GM10248 (cell line): ENCODE data around the gene PRKN.

Experiments used
- CTCF ChIA-PET: fragments of 300-600 bp; sonication (Branson Sonifier 250); formaldehyde crosslinking; extraction: SDS; loops from one replicate; lab custom pipeline; 2021; ENCODE audit warnings: antibody characterized with exemption; lab: Yijun Ruan, JAX
- POLR2A ChIA-PET: fragments of 350-650 bp; sonication (Branson Sonifier 250); formaldehyde crosslinking; extraction: SDS; loops from one replicate; lab custom pipeline; 2020; ENCODE audit warnings: antibody characterized with exemption; lab: Yijun Ruan, JAX
- DNase-seq: peaks from one replicate; pipeline ENCODE4 v3.0.0; 2012; ENCODE audit errors: extremely low spot score
- TF ChIP-seq, protein P1 (sequence below): IDR thresholded peaks from 2 replicates; pipeline ENCODE4 v1.5.1; 2012; ENCODE audit warnings: mild to moderate bottlenecking, low read depth; ENCODE audit errors: extremely low read depth, missing control alignments, control extremely low read depth

The PRKN gene

DNA sequence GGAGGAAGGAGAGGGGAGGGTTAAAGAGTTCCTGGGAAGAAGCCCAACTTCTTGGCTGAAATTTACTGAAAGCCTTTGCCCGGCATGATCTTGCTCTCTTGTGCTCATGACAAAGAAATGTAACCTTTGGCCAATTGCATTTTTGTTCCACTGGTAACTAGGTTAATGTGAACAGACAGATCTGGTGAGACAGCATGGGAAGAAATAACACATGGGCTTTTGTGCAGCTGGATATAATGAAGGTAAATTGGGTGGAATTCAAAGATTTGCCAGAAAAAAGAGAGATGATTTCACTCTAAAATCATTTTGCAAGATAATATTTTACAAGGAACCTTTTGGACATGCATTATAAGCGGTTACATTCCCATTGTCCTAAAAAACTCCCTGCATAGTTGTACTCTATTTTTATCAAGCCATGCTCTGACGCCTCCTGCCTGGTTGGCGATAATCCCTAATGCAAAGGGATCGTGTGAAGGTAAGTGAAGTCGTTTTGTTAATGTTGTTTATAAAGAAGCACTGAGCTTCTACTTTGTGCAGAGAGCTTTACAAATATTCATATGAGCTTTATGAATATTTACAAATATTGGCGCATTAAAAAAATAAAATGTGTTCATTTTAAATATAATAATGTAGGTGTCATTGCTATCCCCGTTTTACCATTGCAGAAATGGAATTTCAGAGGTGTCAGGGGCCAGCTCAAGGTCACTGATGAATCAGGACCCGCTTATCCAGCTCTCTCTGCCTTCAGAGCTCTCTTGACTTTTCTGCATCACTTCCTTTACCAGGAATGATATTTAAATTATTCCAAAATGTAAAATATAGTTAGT, 1292.4 kb downstream of the PRKN start:
- ChIA-PET CTCF (no interaction called here), POLR2A (no interaction called here)
- no peak for DNase-seq
- TF ChIP-seq, protein P1, sequence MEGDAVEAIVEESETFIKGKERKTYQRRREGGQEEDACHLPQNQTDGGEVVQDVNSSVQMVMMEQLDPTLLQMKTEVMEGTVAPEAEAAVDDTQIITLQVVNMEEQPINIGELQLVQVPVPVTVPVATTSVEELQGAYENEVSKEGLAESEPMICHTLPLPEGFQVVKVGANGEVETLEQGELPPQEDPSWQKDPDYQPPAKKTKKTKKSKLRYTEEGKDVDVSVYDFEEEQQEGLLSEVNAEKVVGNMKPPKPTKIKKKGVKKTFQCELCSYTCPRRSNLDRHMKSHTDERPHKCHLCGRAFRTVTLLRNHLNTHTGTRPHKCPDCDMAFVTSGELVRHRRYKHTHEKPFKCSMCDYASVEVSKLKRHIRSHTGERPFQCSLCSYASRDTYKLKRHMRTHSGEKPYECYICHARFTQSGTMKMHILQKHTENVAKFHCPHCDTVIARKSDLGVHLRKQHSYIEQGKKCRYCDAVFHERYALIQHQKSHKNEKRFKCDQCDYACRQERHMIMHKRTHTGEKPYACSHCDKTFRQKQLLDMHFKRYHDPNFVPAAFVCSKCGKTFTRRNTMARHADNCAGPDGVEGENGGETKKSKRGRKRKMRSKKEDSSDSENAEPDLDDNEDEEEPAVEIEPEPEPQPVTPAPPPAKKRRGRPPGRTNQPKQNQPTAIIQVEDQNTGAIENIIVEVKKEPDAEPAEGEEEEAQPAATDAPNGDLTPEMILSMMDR = no peak

DNA sequence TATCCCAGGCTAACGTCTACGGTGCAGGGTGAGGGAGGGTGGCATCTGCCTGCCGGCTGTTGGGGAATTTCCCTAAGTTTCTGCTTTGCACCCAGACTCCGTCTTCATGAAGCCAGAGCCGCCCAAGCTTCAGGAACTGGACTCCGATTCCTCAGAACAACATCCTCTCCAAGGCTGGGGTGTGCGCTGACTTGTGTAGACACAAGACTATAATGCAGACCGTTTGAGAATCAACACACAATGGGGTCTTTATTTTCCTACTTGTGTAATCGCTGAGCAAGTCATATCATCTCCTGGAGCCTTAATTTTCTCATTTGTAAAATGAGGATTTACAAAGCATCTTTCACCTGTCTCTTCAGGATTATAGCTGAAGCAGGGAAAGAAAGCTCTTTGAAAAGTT, 1293.2 kb downstream of the PRKN start:
- CTCF ChIA-PET = no interaction called here
- POLR2A ChIA-PET = no interaction called here
- TF ChIP-seq, protein P1 = no peak
- no peak for DNase-seq

DNA sequence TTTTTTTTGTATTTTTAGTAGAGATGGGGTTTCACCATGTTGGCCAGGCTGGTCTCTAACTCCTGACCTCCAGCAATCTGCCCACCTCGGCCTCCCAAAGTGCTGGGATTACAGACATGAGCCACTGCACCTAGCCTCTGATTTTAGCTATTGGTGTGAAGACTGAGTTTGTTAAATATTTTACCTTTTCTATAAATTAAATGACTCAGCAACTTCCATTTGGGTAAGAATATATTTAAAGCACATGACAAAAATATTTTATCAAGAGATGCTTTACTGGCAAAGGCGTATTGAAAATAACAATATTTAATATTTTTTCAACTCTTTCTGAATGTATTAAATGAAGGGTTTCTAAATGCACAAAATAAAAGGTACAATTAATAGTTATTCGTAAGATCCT, 1295.0 kb downstream of the PRKN start:
- no peak for DNase-seq
- ChIA-PET POLR2A (no interaction called here), CTCF (interaction anchor here (1.8 kb wide), 1 partner anchor 14 kb away, joined by 5 read pairs; no protein-coding TSS in a partner anchor)
- TF ChIP-seq, protein P1 = no peak

DNA sequence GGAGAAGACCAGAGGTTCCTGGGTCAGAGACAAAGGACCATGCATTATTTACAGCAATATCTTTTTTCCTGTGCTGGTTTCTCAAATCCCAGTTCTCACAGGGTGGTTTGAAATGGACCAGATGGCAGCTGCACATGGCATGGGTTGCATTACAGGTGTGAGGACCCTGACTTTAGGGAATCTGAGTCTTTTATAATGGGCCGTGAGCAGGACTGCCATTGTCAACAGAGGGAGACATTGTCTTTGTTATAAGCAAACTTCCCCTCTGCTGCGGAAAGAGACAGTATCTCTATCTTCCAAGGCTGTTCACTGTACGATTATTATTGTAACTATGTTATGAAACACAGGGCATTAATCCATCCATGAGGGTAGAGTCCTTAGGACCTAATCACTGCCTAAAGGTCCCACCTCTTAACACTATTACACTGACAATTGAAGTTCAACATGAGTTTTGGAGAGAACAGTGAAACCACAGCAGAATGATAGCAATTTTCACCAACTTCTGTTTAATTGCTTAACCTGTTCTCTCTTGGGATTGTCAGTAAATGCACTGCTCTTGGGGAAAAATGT, 1297.6 kb downstream of the PRKN start:
- TF ChIP-seq, protein P1 = no peak
- DNase-seq = no peak
- CTCF ChIA-PET = interaction anchor here (0.6 to 4.6 kb wide), 2 partner anchors 10 to 12 kb away, joined by 4 to 21 read pairs; no protein-coding TSS in a partner anchor
- POLR2A ChIA-PET = no interaction called here

DNA sequence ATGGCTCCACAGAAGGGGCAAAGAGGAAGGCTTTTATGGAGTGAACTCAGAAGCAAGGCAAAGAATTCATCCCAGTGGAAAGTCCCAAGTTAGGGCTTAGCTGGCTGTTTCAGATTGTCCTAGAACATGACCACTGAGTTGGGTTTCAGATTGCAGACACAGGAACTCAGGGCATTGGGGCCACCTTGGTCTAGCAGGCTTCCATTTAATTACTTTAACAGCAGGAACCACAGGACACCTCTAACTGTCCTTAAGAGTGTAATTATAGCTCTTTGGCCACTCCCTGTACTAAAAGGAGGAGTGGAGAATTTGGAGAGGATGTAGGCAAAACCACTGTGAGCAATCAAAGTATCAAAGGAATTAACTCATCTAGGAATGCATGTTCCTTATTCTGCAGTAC, 1303.1 kb downstream of the PRKN start:
- TF ChIP-seq, protein P1 = no peak
- DNase-seq = no peak
- ChIA-PET POLR2A (no interaction called here), CTCF (interaction anchor here (2.0 kb wide), 1 partner anchor 271 kb away, joined by 5 read pairs; no protein-coding TSS in a partner anchor)

DNA sequence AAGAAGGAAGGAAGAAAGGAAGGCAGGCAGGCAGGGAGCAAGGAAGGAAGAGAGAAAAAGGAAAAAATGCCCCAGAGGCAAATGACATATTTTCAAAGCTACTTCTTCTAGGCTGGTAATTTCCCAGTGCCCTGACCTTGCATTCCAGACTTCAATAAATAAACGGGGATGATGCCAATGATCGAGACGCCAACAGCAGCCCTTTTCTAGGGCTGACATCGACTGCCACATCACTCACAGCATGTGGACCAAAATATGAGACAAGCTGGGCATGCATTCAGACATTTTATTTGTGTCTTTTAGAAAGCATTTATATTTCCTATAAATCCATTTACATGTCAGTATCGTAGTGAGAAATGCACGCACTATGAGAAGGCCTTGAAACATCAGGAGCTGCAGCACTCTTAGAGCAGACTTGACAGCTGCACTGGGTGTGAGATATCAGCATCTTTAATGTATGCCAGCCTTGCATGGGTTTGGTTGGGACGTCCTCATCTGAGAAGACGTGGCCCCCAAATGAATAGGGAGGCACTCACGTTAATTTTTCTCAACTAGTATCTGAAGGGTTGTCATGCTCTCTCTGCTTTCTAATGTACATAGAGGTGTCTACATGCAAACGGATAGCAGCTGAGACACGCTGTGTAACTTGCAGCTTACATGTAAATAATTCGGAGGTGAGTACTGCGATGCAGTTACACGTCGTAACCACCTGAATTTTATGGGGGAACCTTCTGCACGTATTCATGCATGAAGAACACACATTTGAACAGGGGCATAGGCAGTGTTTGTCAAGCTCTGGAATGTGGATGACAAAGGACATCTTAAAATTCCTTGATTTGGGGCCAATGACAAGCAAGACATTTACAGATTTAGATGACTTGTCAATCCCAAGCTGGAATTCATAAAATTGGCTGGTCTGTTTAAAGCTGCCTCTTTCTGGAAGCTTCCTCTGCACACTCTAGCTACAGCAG, 1304.6 kb downstream of the PRKN start:
- TF ChIP-seq, protein P1 = no peak
- ChIA-PET CTCF (interaction anchor here (2.0 kb wide), 1 partner anchor 272 kb away, joined by 5 read pairs; no protein-coding TSS in a partner anchor), POLR2A (no interaction called here)
- DNase-seq = no peak
